Right ventricle myocardium superior (tissue), 1 donor: ENCODE measurements around the gene MYLK4. TPM values are rescaled to one million over a fixed set of nuclear protein-coding genes. Genes with fewer than 3 reads are reported as not detected.
"Not testable (repeated sequence)": the region's sequence is repeated elsewhere in the genome, so short reads cannot be mapped to it uniquely, and the experiment has no call there.

Source experiments
- ATAC-seq: fragments of 200-7000 bp; cut with Tn5 transposase; one replicate; pipeline ENCODE4 v1.9.1; 2020; ENCODE audit warnings: mild to moderate bottlenecking; ENCODE audit not compliant: poor library complexity
- DNase-seq: peaks from one replicate; pipeline ENCODE4 v3.0.0-alpha.2; 2020
- intact Hi-C: fragments of 100-400 bp; cut with DNase I; formaldehyde crosslinking; loops from one replicate; pipeline ENCODE4 v1.11.2; 2022
- total RNA-seq: library from RNA; stranded (reverse); fragmentation: NEBNext Ultra II Directional; extraction: Animal tissue kit (Norgen Biotek cat#: 25700); gene quantifications from one replicate; pipeline ENCODE4 v1.2.1, GENCODE V29; 2021
- donor health status: DM: no; HTN: yes; CAD: no; lungs with severe emphysema.

Gene MYLK4
- total RNA-seq, 1 donor from 2014 or later, result 1.4 TPM

- peak; percentile 61 for DNase-seq
- ATAC-seq, result no peak
- intact Hi-C loops, result no loop called here
These were observed 12.7 kb upstream of the MYLK4 start for GRCh38 chr6:2763345-2763841.

- DNase-seq, ATAC-seq, intact Hi-C loops: not testable (repeated sequence)
These were observed 12.1 kb upstream of the MYLK4 start for GRCh38 chr6:2762868-2763267.

- no peak for ATAC-seq
- no peak for DNase-seq
- intact Hi-C loops, result no loop called here
These were observed 10.4 kb upstream of the MYLK4 start for GRCh38 chr6:2760882-2761842.

- DNase-seq, result no peak
- peak; percentile 49 for ATAC-seq
- intact Hi-C loops, result no loop called here
These were observed 8.3 kb upstream of the MYLK4 start for GRCh38 chr6:2758980-2759379.

- ATAC-seq (no peak), DNase-seq (no peak)
- intact Hi-C loops, result no loop called here
These were observed 6.0 kb upstream of the MYLK4 start for GRCh38 chr6:2756687-2757224.

GRCh38 chr6:2756241-2756640 is 5.5 kb upstream of the MYLK4 start:
- DNase-seq (no peak), ATAC-seq (no peak)
- intact Hi-C loops, result no loop called here

- ATAC-seq, result no peak
These were observed 4.7 kb upstream of the MYLK4 start for GRCh38 chr6:2755456-2755855.

GRCh38 chr6:2754911-2755310 is 4.2 kb upstream of the MYLK4 start:
- DNase-seq (no peak), ATAC-seq (no peak)
- intact Hi-C loops, result no loop called here

More at GRCh38 chr6:2755456-2755855, 4.7 kb upstream of the MYLK4 start:
- intact Hi-C loops, result no loop called here
- DNase-seq, result no peak

- DNase-seq, result no peak
- intact Hi-C loops, result no loop called here
- no peak for ATAC-seq
These were observed 3.7 kb upstream of the MYLK4 start for GRCh38 chr6:2754393-2754792.

GRCh38 chr6:2753743-2754142 is 3.0 kb upstream of the MYLK4 start:
- DNase-seq (no peak), ATAC-seq (no peak)
- intact Hi-C loops, result no loop called here

- intact Hi-C loops, result no loop called here
- ATAC-seq (no peak), DNase-seq (no peak)
These were observed 2.4 kb upstream of the MYLK4 start for GRCh38 chr6:2753110-2753489.

- intact Hi-C loops, result no loop called here
- no peak for DNase-seq
- ATAC-seq, result no peak
These were observed 1.9 kb upstream of the MYLK4 start for GRCh38 chr6:2752477-2753109.

GRCh38 chr6:2751871-2752270 is 1.1 kb upstream of the MYLK4 start:
- DNase-seq (no peak), ATAC-seq (no peak)
- intact Hi-C loops, result no loop called here

- DNase-seq (peak; percentile 60), ATAC-seq (peak; percentile 73)
- intact Hi-C loops, result no loop called here
These were observed 637 bp downstream of the MYLK4 start for GRCh38 chr6:2749969-2750600.

- no peak for ATAC-seq
- no peak for DNase-seq
- intact Hi-C loops, result no loop called here
These were observed 2.5 kb downstream of the MYLK4 start for GRCh38 chr6:2748183-2748582.

- no peak for DNase-seq
- intact Hi-C loops, result no loop called here
These were observed 4.1 kb downstream of the MYLK4 start for GRCh38 chr6:2746557-2747061.

GRCh38 chr6:2745246-2745645 is 5.5 kb downstream of the MYLK4 start:
- intact Hi-C loops, result no loop called here
- no peak for ATAC-seq

More at GRCh38 chr6:2746557-2747061, 4.1 kb downstream of the MYLK4 start:
- ATAC-seq, result no peak

GRCh38 chr6:2744778-2745177 is 5.9 kb downstream of the MYLK4 start:
- ATAC-seq (no peak), DNase-seq (no peak)
- intact Hi-C loops, result no loop called here

More at GRCh38 chr6:2745246-2745645, 5.5 kb downstream of the MYLK4 start:
- DNase-seq, result no peak

- intact Hi-C loops, result no loop called here
- DNase-seq, result peak; percentile 81
- peak; percentile 89 for ATAC-seq
These were observed 6.4 kb downstream of the MYLK4 start for GRCh38 chr6:2744209-2744771.
